Measurements from ENCODE around the gene C12orf75. TPM values are rescaled to one million over a fixed set of nuclear protein-coding genes. Genes with fewer than 3 reads are reported as not detected.
A peak's percentile ranks its signal among the peaks of the same experiment; 100 is the strongest.

The C12orf75 gene
- total and polyA plus RNA-seq, 10 of the 15 experiments (the other 5 are each of a cell fraction or from before 2014, with no cell fraction given) = 40.7 to 411 (median 159) TPM

- CTCF ChIA-PET = interaction anchor here (0.7 to 3.5 kb wide), 17 partner anchors 11 to 99 kb away, joined by 3 to 43 read pairs (median 5); partner anchors contain the start of gene C12orf75
- 0% methylated on average over 2 of the region's 2 CpGs for WGBS (ENCODE audit: insufficient coverage, insufficient replicate concordance, low lambda C conversion rate, missing lambda C conversion rate)
- Histone ChIP-seq H3K4me1 (ENCODE audit: control insufficient read depth, insufficient read depth, low read length) (peaks cover 2% of the 10 kb centered on the region; the same call in 1 of the 2 replicates), H3K9me3 (replicated peaks; ENCODE audit: control insufficient read depth, insufficient read depth, low read length) (no peaks in the 10 kb centered on the region), H2AFZ (ENCODE audit: control insufficient read depth, low read depth, low read length) (no peak overlapping the region), H3K79me2 (ENCODE audit: control insufficient read depth, insufficient read depth, low read length) (no peaks in the 10 kb centered on the region), H3K27me3 (replicated peaks in 1 of 2; ENCODE audit: control insufficient read depth in 2 of 2, insufficient read depth in 2 of 2, low read length in 1 of 2) (no peaks in the 10 kb centered on the region), H3K36me3 (ENCODE audit: control insufficient read depth in 2 of 2, insufficient read depth in 2 of 2, low read length in 1 of 2) (no peaks in the 10 kb centered on the region; a peak in 1 of 4 replicates), H3K9ac (ENCODE audit: control insufficient read depth, insufficient read depth, low read length) (no peak overlapping the region), H4K20me1 (ENCODE audit: control insufficient read depth, insufficient read depth) (no peaks in the 10 kb centered on the region), H3K4me2 (ENCODE audit: control insufficient read depth, insufficient read depth) (no peak overlapping the region), H3K4me3 (no peak overlapping the region), H3K27ac (ENCODE audit: control insufficient read depth, insufficient read depth) (no peak overlapping the region)
- in situ Hi-C loops (cut with MboI) = no loop called here
- intact Hi-C loops (cut with micrococcal nuclease; ENCODE audit: unreplicated experiment) = loop anchor here (2.0 kb wide), 1 partner anchor 62 kb away; no protein-coding TSS in a partner anchor
- BruUV-seq (replicated peaks) = no TSS peak
- ATAC-seq (peak; percentile 69), FAIRE-seq (no peak), DNase-seq (ENCODE audit: low read depth, low spot score) (no peak)
- POLR2A ChIA-PET = interaction anchor here (1.5 kb wide), 1 partner anchor 11 kb away, joined by 8 read pairs; no protein-coding TSS in a partner anchor
- RAD21 ChIA-PET (ENCODE audit: unreplicated experiment) = interaction anchor here (0.8 to 2.4 kb wide), 11 partner anchors 10 to 99 kb away, joined by 3 to 10 read pairs (median 5); no protein-coding TSS in a partner anchor
- SMC1A ChIA-PET (ENCODE audit: uncharacterized antibody, unreplicated experiment) = interaction anchor here (0.8 to 3.3 kb wide), 12 partner anchors 11 to 62 kb away, joined by 3 to 26 read pairs (median 6); no protein-coding TSS in a partner anchor
- no peak for TF ChIP-seq MYC (IDR thresholded peaks at IDR 0.05; ENCODE audit: insufficient read depth, insufficient read length, insufficient replicate concordance, low read length, severe bottlenecking)
- TF ChIP-seq CTCF (IDR thresholded peaks at IDR 0.05 in 2 of 3, conservative IDR thresholded peaks at IDR 0.05 in 1 of 3; ENCODE audit: control insufficient read depth in 2 of 3, extremely low read depth in 1 of 3, insufficient read depth in 1 of 3, low read depth in 3 of 3, low read length in 3 of 3) = peak; percentile 30 to 56 (median 43)
- TF ChIP-seq GABPA (IDR thresholded peaks at IDR 0.05; ENCODE audit: low read depth) = no peak
- no peak for TF ChIP-seq YY1 (IDR thresholded peaks at IDR 0.05; ENCODE audit: low read depth, low read length)
- no peak for TF ChIP-seq ATF2 (IDR thresholded peaks at IDR 0.05; ENCODE audit: low read length)
- no peak for TF ChIP-seq BCL11A (IDR thresholded peaks at IDR 0.05; ENCODE audit: low read depth, low read length)
- no peak for TF ChIP-seq LARP7 (IDR thresholded peaks at IDR 0.05)
- peak; percentile 39; the same call in 1 of the 2 replicates for TF ChIP-seq NR2F1 (conservative IDR thresholded peaks at IDR 0.05)
- TF ChIP-seq PAX5 (IDR thresholded peaks at IDR 0.05; ENCODE audit: borderline replicate concordance, low read depth, low read length) = no peak
- no peak for TF ChIP-seq PKNOX1 (IDR thresholded peaks at IDR 0.05)
- TF ChIP-seq EZH2 (IDR thresholded peaks at IDR 0.05; ENCODE audit: borderline replicate concordance, control insufficient read depth, low read depth, low read length) = no peak
- TF ChIP-seq NR2C1 (IDR thresholded peaks at IDR 0.05) = peak; percentile 45; the same call in 1 of the 2 replicates
- peak; percentile 33; the same call in 1 of the 2 replicates for TF ChIP-seq SMC3 (IDR thresholded peaks at IDR 0.05; ENCODE audit: borderline replicate concordance, low read length)
- TF ChIP-seq JUNB (IDR thresholded peaks at IDR 0.05) = no peak
- TF ChIP-seq, protein P1, sequence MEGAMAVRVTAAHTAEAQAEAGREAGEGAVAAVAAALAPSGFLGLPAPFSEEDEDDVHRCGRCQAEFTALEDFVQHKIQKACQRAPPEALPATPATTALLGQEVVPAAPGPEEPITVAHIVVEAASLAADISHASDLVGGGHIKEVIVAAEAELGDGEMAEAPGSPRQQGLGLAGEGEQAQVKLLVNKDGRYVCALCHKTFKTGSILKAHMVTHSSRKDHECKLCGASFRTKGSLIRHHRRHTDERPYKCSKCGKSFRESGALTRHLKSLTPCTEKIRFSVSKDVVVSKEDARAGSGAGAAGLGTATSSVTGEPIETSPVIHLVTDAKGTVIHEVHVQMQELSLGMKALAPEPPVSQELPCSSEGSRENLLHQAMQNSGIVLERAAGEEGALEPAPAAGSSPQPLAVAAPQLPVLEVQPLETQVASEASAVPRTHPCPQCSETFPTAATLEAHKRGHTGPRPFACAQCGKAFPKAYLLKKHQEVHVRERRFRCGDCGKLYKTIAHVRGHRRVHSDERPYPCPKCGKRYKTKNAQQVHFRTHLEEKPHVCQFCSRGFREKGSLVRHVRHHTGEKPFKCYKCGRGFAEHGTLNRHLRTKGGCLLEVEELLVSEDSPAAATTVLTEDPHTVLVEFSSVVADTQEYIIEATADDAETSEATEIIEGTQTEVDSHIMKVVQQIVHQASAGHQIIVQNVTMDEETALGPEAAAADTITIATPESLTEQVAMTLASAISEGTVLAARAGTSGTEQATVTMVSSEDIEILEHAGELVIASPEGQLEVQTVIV (IDR thresholded peaks at IDR 0.05; ENCODE audit: borderline replicate concordance, partially characterized antibody) = no peak
- TF ChIP-seq, protein P2, sequence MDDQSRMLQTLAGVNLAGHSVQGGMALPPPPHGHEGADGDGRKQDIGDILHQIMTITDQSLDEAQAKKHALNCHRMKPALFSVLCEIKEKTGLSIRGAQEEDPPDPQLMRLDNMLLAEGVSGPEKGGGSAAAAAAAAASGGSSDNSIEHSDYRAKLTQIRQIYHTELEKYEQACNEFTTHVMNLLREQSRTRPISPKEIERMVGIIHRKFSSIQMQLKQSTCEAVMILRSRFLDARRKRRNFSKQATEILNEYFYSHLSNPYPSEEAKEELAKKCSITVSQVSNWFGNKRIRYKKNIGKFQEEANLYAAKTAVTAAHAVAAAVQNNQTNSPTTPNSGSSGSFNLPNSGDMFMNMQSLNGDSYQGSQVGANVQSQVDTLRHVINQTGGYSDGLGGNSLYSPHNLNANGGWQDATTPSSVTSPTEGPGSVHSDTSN (IDR thresholded peaks at IDR 0.05; ENCODE audit: insufficient replicate concordance, low read depth, low read length) = no peak
These were observed 9.4 kb upstream of the C12orf75 start for GRCh38 chr12:105321125-105321524.
